ENCODE results near the gene FLCN. TPM values are rescaled to one million over a fixed set of nuclear protein-coding genes. Genes with fewer than 3 reads are reported as not detected.

FLCN gene
- total RNA-seq, 1 donor from 2014 or later: 44.4 TPM

DNA sequence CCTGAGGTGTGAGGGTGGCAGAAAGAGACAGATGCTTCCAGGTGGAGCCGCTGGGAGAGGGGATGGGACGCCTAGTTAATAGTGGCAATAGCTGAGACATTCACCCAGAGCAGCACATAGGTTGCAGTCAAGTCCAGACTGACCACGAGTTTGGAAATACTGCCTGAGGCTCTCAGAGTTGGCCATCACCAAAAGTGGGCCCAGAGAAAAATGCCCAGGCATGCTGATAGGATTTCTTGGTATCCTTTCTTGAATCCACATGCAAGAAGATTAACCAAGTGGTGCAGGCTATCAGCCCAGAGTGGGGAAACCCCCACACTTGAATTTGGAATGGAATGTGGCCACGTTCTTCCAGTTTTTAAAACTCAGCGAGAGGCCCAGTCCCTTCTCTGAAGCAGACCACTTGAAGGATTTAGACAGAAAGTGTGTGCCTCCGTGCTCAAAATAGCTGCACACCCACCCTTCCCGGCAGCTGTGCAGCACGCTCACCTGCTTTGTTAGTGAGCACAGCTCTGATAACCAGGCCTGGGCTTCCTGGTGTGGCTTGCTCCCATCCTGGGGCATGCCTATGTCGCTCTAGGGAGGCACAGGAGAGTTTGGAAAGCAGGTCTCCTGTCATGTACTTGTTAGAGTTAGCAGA lies 66.5 kb downstream of the FLCN start:
- intact Hi-C loops (cut with micrococcal nuclease): loop anchor here (10.0 kb wide), 1 partner anchor 134 kb away; the partner anchor contains the start of gene NT5M

DNA sequence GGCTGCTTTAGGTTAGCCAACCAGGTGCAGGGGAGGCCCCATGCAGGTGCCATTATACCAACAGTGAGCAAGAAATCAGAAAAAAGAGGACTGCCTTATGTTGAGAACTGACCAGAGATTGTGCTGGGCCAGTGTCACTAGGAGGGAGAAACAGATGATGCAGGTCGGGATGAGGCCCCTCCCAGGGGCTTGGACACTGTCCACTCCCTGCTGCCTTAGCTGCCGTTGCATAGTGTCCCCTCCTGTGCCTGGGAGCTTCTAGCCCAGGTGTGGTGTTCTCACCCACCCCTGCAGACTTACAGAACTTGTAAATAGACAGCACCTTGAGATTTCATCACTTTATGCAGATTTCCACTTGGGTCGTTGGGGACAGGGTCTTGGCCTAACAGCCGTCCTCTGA lies 67.6 kb downstream of the FLCN start:
- intact Hi-C loops (cut with micrococcal nuclease): no loop called here

DNA sequence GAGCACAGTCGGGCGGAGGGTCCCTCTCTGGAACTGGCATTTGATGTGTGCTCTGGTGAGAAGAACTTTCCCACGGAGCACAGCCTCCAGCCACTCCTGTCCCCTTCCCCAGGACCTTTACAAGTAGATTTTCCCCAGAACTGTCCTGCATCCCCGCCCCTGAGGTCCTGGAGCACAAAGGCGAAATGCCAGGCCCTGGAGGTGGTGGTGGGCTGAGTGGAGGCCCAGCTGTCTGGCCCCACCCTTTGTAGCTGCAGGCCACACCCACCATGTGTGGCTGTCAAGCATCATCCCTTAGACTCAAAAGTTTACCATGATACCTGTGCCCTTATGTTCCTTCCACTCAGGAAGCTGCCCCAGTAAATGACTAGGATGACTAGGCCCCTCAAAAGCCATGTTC lies 68.6 kb downstream of the FLCN start:
- intact Hi-C loops (cut with micrococcal nuclease): no loop called here

DNA sequence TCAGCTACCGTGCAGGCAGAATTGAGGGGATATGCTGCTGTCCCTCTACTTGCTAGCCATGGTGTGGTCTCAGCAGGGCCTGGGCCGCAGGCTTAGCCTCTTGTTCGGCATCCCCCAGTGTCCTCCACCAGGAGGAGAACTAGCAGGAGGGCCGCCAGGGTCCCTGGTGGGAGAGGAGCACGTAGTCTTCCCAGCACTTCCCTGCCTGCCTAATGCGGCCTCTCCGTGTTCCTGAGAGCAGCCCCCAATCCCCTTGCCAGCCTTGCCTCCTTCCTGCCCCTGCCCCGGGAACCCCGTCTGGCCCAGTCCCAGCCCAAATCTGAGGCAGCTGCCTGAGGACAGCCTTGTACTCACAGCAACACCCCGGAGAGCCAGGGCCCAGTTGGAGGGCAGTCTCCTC lies 69.0 kb downstream of the FLCN start:
- intact Hi-C loops (cut with micrococcal nuclease): no loop called here

DNA sequence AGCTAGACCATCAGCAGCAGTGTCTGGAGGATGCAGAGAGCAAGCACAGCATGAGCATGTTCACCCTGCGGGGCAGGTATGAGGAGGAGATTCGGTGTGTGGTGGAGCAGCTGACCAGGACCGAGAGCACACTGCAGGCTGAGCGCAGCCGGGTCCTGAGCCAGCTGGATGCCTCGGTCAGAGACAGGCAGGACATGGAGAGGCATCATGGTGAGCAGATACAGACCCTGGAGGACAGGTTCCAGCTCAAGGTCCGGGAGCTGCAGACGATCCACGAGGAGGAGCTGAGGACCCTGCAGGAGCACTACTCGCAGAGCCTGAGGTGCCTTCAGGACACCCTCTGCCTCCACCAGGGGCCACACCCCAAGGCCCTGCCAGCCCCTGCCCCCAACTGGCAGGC lies 69.6 kb downstream of the FLCN start:
- intact Hi-C loops (cut with micrococcal nuclease): no loop called here

- intact Hi-C loops (cut with micrococcal nuclease): no loop called here
These were observed 70.5 kb downstream of the FLCN start for GRCh38 chr17:17166446-17166845.

GRCh38 chr17:17165666-17166308 lies 71.2 kb downstream of the FLCN start:
- intact Hi-C loops (cut with micrococcal nuclease): no loop called here

GRCh38 chr17:17164676-17165075 lies 72.3 kb downstream of the FLCN start:
- intact Hi-C loops (cut with micrococcal nuclease): no loop called here

DNA sequence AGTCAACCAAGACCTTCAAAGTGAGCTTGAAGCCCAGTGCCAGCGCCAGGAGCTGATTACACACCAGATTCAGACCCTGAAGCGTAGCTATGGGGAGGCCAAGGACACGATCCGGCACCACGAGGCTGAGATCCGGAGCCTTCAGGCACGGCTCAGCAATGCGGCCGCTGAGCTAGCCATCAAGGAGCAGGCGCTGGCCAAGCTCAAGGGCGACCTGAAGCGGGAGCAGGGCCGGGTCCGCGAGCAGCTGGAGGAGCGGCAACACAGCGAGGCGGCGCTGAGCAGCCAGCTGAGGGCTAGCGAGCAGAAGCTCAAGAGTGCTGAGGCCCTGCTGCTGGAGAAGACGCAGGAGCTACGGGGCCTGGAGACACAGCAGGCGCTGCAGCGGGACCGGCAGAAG lies 72.8 kb downstream of the FLCN start:
- intact Hi-C loops (cut with micrococcal nuclease): no loop called here

Other genes starting within 250 kb of the FLCN start
- 198 and 202 TPM in 2 replicates for gene MPRIP, start 194.7 kb downstream of the FLCN start, total RNA-seq
- 6.6 and 7.1 TPM in 2 replicates for gene PLD6, start 30.8 kb downstream of the FLCN start, total RNA-seq
- 113 and 125 TPM in 2 replicates for gene COPS3, start 44.1 kb upstream of the FLCN start, total RNA-seq
- gene NT5M, start 66.2 kb upstream of the FLCN start, total RNA-seq: 6.0 and 6.6 TPM in 2 replicates
- 12.5 and 14.6 TPM in 2 replicates for gene MED9, start 239.8 kb upstream of the FLCN start, total RNA-seq

Data from T-helper 2 cell treated with Interferon-gamma antibody and Interleukin-4, amounts not matched to agents 100 ng/mL and 5 ng/mL, for 36 hours (primary cell).